WTC11 (cell line): Measurements from ENCODE around the gene KRT83. TPM values are rescaled to one million over a fixed set of nuclear protein-coding genes. Genes with fewer than 3 reads are reported as not detected.

Experiments used
- ATAC-seq: fragments of 200-7000 bp; cut with Tn5 transposase; 2 replicates; pipeline ENCODE4 v1.10.0; 2021; ENCODE audit warnings: mild to moderate bottlenecking, moderate library complexity
- CTCF ChIA-PET: fragments of 300-600 bp; sonication (Branson Sonifier 250); formaldehyde crosslinking; loops from one replicate; lab custom pipeline; 2021; ENCODE audit warnings: antibody characterized with exemption; lab: Charles Lee
- POLR2A ChIA-PET: fragments of 350-600 bp; sonication (Branson Sonifier 250); formaldehyde crosslinking; loops from one replicate; lab custom pipeline; 2021; ENCODE audit warnings: antibody characterized with exemption; lab: Charles Lee
- DNase-seq: peaks from one replicate; pipeline ENCODE4 v3.0.0; 2021; ENCODE audit warnings: low spot score
- H3K27ac Mint-ChIP-seq: 2 replicates; pipeline ENCODE4 v1.8.0; 2021; ENCODE audit warnings: mixed read lengths
- H3K27me3 Mint-ChIP-seq: 2 replicates; pipeline ENCODE4 v1.8.0; 2021; ENCODE audit warnings: low read depth, mild to moderate bottlenecking, moderate library complexity, mixed read lengths
- H3K36me3 Mint-ChIP-seq: 2 replicates; pipeline ENCODE4 v1.8.0; 2021; ENCODE audit warnings: mixed read lengths
- H3K4me1 Mint-ChIP-seq: 2 replicates; pipeline ENCODE4 v1.8.0; 2022; ENCODE audit warnings: mixed read lengths
- H3K4me3 Mint-ChIP-seq: 2 replicates; pipeline ENCODE4 v1.8.0; 2021; ENCODE audit warnings: mild to moderate bottlenecking, moderate library complexity, mixed read lengths
- H3K9me3 Mint-ChIP-seq: 2 replicates; pipeline ENCODE4 v1.8.0; 2021; ENCODE audit warnings: mixed read lengths
- ELF4 ChIP-seq: sonication (generic); formaldehyde crosslinking; IDR thresholded peaks from 2 replicates; pipeline ENCODE4 v1.8.1; 2022; ENCODE audit warnings: low read depth, mild to moderate bottlenecking, moderate library complexity, missing genetic modification reagents
- IRF2 ChIP-seq: sonication (generic); formaldehyde crosslinking; IDR thresholded peaks from 2 replicates; pipeline ENCODE4 v1.8.0; 2022; ENCODE audit warnings: low read depth, missing genetic modification reagents, borderline replicate concordance
- JUN ChIP-seq: sonication (generic); formaldehyde crosslinking; IDR thresholded peaks from 2 replicates; pipeline ENCODE4 v1.8.0; 2023; ENCODE audit warnings: mild to moderate bottlenecking, missing genetic modification reagents
- MYBL2 ChIP-seq: sonication (generic); formaldehyde crosslinking; IDR thresholded peaks from 2 replicates; pipeline ENCODE4 v1.8.1; 2023; ENCODE audit warnings: mild to moderate bottlenecking, moderate library complexity, missing genetic modification reagents
- NFYB ChIP-seq: sonication (generic); formaldehyde crosslinking; conservative IDR thresholded peaks from 2 replicates; pipeline ENCODE4 v1.8.0; 2022; ENCODE audit warnings: low read depth, missing genetic modification reagents
- NR1H2 ChIP-seq: sonication (generic); formaldehyde crosslinking; IDR thresholded peaks from 2 replicates; pipeline ENCODE4 v1.9.0; 2021; ENCODE audit warnings: mild to moderate bottlenecking, moderate library complexity, missing genetic modification reagents
- ZBTB21 ChIP-seq: sonication (generic); formaldehyde crosslinking; IDR thresholded peaks from 2 replicates; pipeline ENCODE4 v1.8.1; 2023; ENCODE audit warnings: mild to moderate bottlenecking, missing genetic modification reagents, borderline replicate concordance
- ZNF138 ChIP-seq: sonication (generic); formaldehyde crosslinking; conservative IDR thresholded peaks from 2 replicates; pipeline ENCODE4 v1.8.1; 2022; ENCODE audit warnings: mild to moderate bottlenecking, moderate library complexity, missing genetic modification reagents
- ZNF219 ChIP-seq: sonication (generic); formaldehyde crosslinking; IDR thresholded peaks from 2 replicates; pipeline ENCODE4 v1.8.0; 2023; ENCODE audit warnings: missing genetic modification reagents, mild to moderate bottlenecking, borderline replicate concordance
- ZNF232 ChIP-seq: sonication (generic); formaldehyde crosslinking; IDR thresholded peaks from 2 replicates; pipeline ENCODE4 v1.8.0; 2022; ENCODE audit warnings: mild to moderate bottlenecking, missing genetic modification reagents
- total RNA-seq: library from RNA; stranded (reverse); gene quantifications from 3 replicates; pipeline ENCODE4 v1.2.3, GENCODE V29; 2021
- TF ChIP-seq, protein P1 (sequence below): sonication (generic); formaldehyde crosslinking; IDR thresholded peaks from 2 replicates; pipeline ENCODE4 v1.8.1; 2023; ENCODE audit warnings: mild to moderate bottlenecking, missing genetic modification reagents
- TF ChIP-seq, protein P2 (sequence below): sonication (generic); formaldehyde crosslinking; IDR thresholded peaks from 2 replicates; pipeline ENCODE4 v1.8.1; 2023; ENCODE audit warnings: mild to moderate bottlenecking, missing genetic modification reagents, moderate library complexity
- TF ChIP-seq, protein P3 (sequence below): sonication (generic); formaldehyde crosslinking; IDR thresholded peaks from 2 replicates; pipeline ENCODE4 v1.8.0; 2022; ENCODE audit warnings: missing genetic modification reagents
- TF ChIP-seq, protein P4 (sequence below): sonication (generic); formaldehyde crosslinking; IDR thresholded peaks from 2 replicates; pipeline ENCODE4 v1.8.0; 2022; ENCODE audit warnings: mild to moderate bottlenecking, missing genetic modification reagents
- TF ChIP-seq, protein P5 (sequence below): fragments of 250-450 bp; sonication (Bioruptor Pico); IDR thresholded peaks from 2 replicates; pipeline ENCODE4 v1.9.0; 2021; ENCODE audit warnings: moderate library complexity, mild to moderate bottlenecking, inconsistent platforms, borderline replicate concordance
- TF ChIP-seq, protein P6 (sequence below): sonication (generic); formaldehyde crosslinking; conservative IDR thresholded peaks from 2 replicates; pipeline ENCODE4 v1.8.1; 2022; ENCODE audit warnings: mild to moderate bottlenecking, missing genetic modification reagents
- TF ChIP-seq, protein P7 (sequence below): sonication (generic); formaldehyde crosslinking; IDR thresholded peaks from 2 replicates; pipeline ENCODE4 v1.8.0; 2022; ENCODE audit warnings: mild to moderate bottlenecking, missing genetic modification reagents

Gene KRT83
- total RNA-seq, 1 experiment from 2014 or later, result not detected

DNA sequence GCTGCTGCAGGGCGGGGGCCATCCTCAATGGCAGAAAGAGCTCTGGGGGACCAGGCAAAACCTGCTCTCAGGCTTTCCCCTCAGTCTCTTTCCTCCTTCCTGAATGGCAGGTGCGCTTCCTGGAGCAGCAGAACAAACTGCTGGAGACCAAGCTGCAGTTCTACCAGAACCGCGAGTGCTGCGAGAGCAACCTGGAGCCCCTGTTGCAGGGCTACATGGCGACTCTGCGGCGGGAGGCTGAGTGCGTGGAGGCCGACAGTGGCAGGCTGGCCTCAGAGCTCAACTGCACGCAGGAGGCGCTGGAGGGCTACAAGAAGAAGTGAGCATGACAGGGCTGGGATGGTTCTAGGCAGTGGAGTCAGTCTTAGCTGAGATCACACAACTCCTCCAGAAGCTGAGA is 22.9 kb upstream of the KRT83 start:
- Mint-ChIP-seq H3K4me1 (no peaks in the 10 kb centered on the region), H3K27me3 (no peaks in the 10 kb centered on the region), H3K27ac (no peak overlapping the region), H3K4me3 (no peak overlapping the region), H3K36me3 (peaks cover 3% of the 10 kb centered on the region; the same call in 1 of the 2 replicates), H3K9me3 (peaks cover 13% of the 10 kb centered on the region)
- TF ChIP-seq, protein P1, sequence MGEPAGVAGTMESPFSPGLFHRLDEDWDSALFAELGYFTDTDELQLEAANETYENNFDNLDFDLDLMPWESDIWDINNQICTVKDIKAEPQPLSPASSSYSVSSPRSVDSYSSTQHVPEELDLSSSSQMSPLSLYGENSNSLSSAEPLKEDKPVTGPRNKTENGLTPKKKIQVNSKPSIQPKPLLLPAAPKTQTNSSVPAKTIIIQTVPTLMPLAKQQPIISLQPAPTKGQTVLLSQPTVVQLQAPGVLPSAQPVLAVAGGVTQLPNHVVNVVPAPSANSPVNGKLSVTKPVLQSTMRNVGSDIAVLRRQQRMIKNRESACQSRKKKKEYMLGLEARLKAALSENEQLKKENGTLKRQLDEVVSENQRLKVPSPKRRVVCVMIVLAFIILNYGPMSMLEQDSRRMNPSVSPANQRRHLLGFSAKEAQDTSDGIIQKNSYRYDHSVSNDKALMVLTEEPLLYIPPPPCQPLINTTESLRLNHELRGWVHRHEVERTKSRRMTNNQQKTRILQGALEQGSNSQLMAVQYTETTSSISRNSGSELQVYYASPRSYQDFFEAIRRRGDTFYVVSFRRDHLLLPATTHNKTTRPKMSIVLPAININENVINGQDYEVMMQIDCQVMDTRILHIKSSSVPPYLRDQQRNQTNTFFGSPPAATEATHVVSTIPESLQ (CRISPR knock-in tag), result no peak
- no peak for TF ChIP-seq ZNF138
- no peak for TF ChIP-seq IRF2 (CRISPR knock-in tag)
- no peak for TF ChIP-seq NFYB
- TF ChIP-seq ZNF219 (CRISPR knock-in tag), result no peak
- TF ChIP-seq, protein P2, sequence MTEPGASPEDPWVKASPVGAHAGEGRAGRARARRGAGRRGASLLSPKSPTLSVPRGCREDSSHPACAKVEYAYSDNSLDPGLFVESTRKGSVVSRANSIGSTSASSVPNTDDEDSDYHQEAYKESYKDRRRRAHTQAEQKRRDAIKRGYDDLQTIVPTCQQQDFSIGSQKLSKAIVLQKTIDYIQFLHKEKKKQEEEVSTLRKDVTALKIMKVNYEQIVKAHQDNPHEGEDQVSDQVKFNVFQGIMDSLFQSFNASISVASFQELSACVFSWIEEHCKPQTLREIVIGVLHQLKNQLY, result no peak
- TF ChIP-seq, protein P3, sequence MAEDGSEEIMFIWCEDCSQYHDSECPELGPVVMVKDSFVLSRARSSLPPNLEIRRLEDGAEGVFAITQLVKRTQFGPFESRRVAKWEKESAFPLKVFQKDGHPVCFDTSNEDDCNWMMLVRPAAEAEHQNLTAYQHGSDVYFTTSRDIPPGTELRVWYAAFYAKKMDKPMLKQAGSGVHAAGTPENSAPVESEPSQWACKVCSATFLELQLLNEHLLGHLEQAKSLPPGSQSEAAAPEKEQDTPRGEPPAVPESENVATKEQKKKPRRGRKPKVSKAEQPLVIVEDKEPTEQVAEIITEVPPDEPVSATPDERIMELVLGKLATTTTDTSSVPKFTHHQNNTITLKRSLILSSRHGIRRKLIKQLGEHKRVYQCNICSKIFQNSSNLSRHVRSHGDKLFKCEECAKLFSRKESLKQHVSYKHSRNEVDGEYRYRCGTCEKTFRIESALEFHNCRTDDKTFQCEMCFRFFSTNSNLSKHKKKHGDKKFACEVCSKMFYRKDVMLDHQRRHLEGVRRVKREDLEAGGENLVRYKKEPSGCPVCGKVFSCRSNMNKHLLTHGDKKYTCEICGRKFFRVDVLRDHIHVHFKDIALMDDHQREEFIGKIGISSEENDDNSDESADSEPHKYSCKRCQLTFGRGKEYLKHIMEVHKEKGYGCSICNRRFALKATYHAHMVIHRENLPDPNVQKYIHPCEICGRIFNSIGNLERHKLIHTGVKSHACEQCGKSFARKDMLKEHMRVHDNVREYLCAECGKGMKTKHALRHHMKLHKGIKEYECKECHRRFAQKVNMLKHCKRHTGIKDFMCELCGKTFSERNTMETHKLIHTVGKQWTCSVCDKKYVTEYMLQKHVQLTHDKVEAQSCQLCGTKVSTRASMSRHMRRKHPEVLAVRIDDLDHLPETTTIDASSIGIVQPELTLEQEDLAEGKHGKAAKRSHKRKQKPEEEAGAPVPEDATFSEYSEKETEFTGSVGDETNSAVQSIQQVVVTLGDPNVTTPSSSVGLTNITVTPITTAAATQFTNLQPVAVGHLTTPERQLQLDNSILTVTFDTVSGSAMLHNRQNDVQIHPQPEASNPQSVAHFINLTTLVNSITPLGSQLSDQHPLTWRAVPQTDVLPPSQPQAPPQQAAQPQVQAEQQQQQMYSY, result no peak
- ChIA-PET CTCF (interaction anchor here (0.8 to 2.3 kb wide), 12 partner anchors 16 to 535 kb away, joined by 3 to 10 read pairs (median 3); no protein-coding TSS in a partner anchor), POLR2A (no interaction called here)
- DNase-seq (no peak), ATAC-seq (no peak)

DNA sequence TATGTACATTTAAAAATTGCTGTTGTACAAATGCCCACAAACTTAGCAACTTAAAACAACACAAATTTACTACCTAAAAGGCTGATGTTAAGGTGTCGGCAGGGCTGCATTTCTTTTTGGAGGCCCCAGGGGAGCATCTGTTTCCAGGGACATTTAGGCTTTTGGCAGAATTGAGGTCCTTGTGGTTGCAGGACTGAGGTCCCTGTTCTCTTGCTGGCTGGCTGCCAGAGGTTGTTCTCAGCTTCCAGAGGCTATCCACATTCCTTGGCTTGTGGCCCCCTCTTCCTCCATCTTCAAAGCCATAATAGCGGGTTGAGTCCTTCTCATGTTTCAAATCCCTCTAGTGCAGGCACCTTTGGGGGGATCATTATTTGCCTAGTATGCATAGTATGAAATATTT is 22.4 kb upstream of the KRT83 start:
- ChIA-PET POLR2A (no interaction called here), CTCF (interaction anchor here (0.8 to 2.3 kb wide), 9 partner anchors 16 to 536 kb away, joined by 3 to 10 read pairs (median 4); no protein-coding TSS in a partner anchor)
- TF ChIP-seq, protein P4, sequence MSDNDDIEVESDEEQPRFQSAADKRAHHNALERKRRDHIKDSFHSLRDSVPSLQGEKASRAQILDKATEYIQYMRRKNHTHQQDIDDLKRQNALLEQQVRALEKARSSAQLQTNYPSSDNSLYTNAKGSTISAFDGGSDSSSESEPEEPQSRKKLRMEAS, result no peak
- no peak for TF ChIP-seq JUN (CRISPR knock-in tag)
- TF ChIP-seq, protein P5, sequence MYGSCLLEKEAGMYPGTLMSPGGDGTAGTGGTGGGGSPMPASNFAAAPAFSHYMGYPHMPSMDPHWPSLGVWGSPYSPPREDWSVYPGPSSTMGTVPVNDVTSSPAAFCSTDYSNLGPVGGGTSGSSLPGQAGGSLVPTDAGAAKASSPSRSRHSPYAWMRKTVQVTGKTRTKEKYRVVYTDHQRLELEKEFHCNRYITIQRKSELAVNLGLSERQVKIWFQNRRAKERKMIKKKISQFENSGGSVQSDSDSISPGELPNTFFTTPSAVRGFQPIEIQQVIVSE (CRISPR knock-in tag), result no peak
- TF ChIP-seq NR1H2, result no peak
- no peak for TF ChIP-seq NFYB
- TF ChIP-seq ELF4 (CRISPR knock-in tag), result no peak
- TF ChIP-seq, protein P6, sequence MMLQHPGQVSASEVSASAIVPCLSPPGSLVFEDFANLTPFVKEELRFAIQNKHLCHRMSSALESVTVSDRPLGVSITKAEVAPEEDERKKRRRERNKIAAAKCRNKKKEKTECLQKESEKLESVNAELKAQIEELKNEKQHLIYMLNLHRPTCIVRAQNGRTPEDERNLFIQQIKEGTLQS, result no peak
- TF ChIP-seq IRF2 (CRISPR knock-in tag), result no peak
- TF ChIP-seq MYBL2 (CRISPR knock-in tag), result no peak
- TF ChIP-seq, protein P2, result no peak
- TF ChIP-seq, protein P7, sequence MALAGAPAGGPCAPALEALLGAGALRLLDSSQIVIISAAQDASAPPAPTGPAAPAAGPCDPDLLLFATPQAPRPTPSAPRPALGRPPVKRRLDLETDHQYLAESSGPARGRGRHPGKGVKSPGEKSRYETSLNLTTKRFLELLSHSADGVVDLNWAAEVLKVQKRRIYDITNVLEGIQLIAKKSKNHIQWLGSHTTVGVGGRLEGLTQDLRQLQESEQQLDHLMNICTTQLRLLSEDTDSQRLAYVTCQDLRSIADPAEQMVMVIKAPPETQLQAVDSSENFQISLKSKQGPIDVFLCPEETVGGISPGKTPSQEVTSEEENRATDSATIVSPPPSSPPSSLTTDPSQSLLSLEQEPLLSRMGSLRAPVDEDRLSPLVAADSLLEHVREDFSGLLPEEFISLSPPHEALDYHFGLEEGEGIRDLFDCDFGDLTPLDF (CRISPR knock-in tag), result no peak
- TF ChIP-seq ZNF232 (CRISPR knock-in tag), result no peak
- TF ChIP-seq ZBTB21 (CRISPR knock-in tag), result no peak
- Mint-ChIP-seq H3K27ac (no peak overlapping the region), H3K4me1 (no peaks in the 10 kb centered on the region), H3K27me3 (no peaks in the 10 kb centered on the region), H3K4me3 (no peak overlapping the region), H3K9me3 (peaks cover 13% of the 10 kb centered on the region), H3K36me3 (peaks cover 3% of the 10 kb centered on the region; the same call in 1 of the 2 replicates)
- DNase-seq (no peak), ATAC-seq (no peak)
